Neural progenitor cell (in vitro differentiated cells): ENCODE data around the gene ATG13. TPM values are rescaled to one million over a fixed set of nuclear protein-coding genes. Genes with fewer than 3 reads are reported as not detected.

Experiments
- DNase-seq: peaks from one replicate; pipeline ENCODE4 v3.0.0-alpha.2; 2016; ENCODE audit warnings: low spot score
- H2AFZ ChIP-seq: fragments of 200-600 bp; sonication (generic); replicated peaks from 2 replicates; pipeline ENCODE4 v1.6.1; 2016; ENCODE audit warnings: antibody characterized with exemption
- H3F3A ChIP-seq: fragments of 200-600 bp; sonication (generic); 2 replicates; pipeline ENCODE4 v1.6.1; 2016; ENCODE audit warnings: antibody characterized with exemption, low read depth
- H3K27ac ChIP-seq: fragments of 200-600 bp; sonication (generic); 2 replicates; pipeline ENCODE4 v1.5.1; 2016; ENCODE audit warnings: mild to moderate bottlenecking
- H3K27me3 ChIP-seq: fragments of 200-600 bp; sonication (generic); 2 replicates; pipeline ENCODE4 v1.6.1; 2016; ENCODE audit warnings: mild to moderate bottlenecking, moderate library complexity
- H3K36me3 ChIP-seq: fragments of 200-600 bp; sonication (generic); 2 replicates; pipeline ENCODE4 v1.5.1; 2016
- H3K4me1 ChIP-seq: fragments of 200-600 bp; sonication (generic); 2 replicates; pipeline ENCODE4 v1.6.1; 2016; ENCODE audit warnings: mixed run types
- H3K4me2 ChIP-seq: fragments of 200-600 bp; sonication (generic); 2 replicates; pipeline ENCODE4 v1.6.1; 2016
- H3K4me3 ChIP-seq: fragments of 200-600 bp; sonication (generic); 2 replicates; pipeline ENCODE4 v1.5.1; 2016
- H3K79me2 ChIP-seq: fragments of 200-600 bp; sonication (generic); 2 replicates; pipeline ENCODE4 v1.6.1; 2016; ENCODE audit warnings: low read depth
- H3K9ac ChIP-seq: fragments of 200-600 bp; sonication (generic); 2 replicates; pipeline ENCODE4 v1.6.1; 2016
- H3K9me3 ChIP-seq: fragments of 200-600 bp; sonication (generic); 2 replicates; pipeline ENCODE4 v1.5.1; 2016; ENCODE audit warnings: low read depth
- H4K20me1 ChIP-seq: fragments of 200-600 bp; sonication (generic); 2 replicates; pipeline ENCODE4 v1.6.1; 2016; ENCODE audit warnings: low read depth
- H3K27ac Mint-ChIP-seq: 3 replicates; pipeline ENCODE4 v1.8.0; 2021; ENCODE audit warnings: mixed read lengths
- H3K27me3 Mint-ChIP-seq: 2 replicates; pipeline ENCODE4 v1.8.0; 2022; ENCODE audit warnings: low read depth, mild to moderate bottlenecking, inconsistent platforms, moderate library complexity, mixed read lengths; ENCODE audit not compliant: insufficient read depth
- H3K36me3 Mint-ChIP-seq: 3 replicates; pipeline ENCODE4 v1.8.0; 2021; ENCODE audit warnings: mixed read lengths
- H3K4me1 Mint-ChIP-seq: 3 replicates; pipeline ENCODE4 v1.8.0; 2021; ENCODE audit warnings: mixed read lengths
- H3K4me3 Mint-ChIP-seq: 3 replicates; pipeline ENCODE4 v1.8.0; 2021; ENCODE audit warnings: mild to moderate bottlenecking, moderate library complexity, mixed read lengths
- H3K9me3 Mint-ChIP-seq: 3 replicates; pipeline ENCODE4 v1.8.0; 2020; ENCODE audit warnings: mixed read lengths
- EZH2 ChIP-seq: fragments of 200-600 bp; sonication (generic); IDR thresholded peaks from 2 replicates; pipeline ENCODE4 v1.6.1; 2017; ENCODE audit warnings: antibody characterized with exemption, mild to moderate bottlenecking, moderate library complexity
- EZH2phosphoT487 ChIP-seq: fragments of 200-600 bp; sonication (generic); IDR thresholded peaks from 2 replicates; pipeline ENCODE4 v1.6.1; 2017; ENCODE audit warnings: antibody characterized with exemption
- total RNA-seq: library from RNA; depleted of rRNA; stranded (reverse); fragments of >200 nt; gene quantifications from 2 replicates; pipeline ENCODE4 v1.2.3, GENCODE V29; 2015; ENCODE audit warnings: low replicate concordance
- TF ChIP-seq, protein P1 (sequence below): fragments of 200-600 bp; sonication (generic); IDR thresholded peaks from 2 replicates; pipeline ENCODE4 v1.5.1; 2017; ENCODE audit warnings: antibody characterized with exemption, mild to moderate bottlenecking

The ATG13 gene
- total RNA-seq, 1 donor from 2014 or later, result 75.4 TPM

DNA sequence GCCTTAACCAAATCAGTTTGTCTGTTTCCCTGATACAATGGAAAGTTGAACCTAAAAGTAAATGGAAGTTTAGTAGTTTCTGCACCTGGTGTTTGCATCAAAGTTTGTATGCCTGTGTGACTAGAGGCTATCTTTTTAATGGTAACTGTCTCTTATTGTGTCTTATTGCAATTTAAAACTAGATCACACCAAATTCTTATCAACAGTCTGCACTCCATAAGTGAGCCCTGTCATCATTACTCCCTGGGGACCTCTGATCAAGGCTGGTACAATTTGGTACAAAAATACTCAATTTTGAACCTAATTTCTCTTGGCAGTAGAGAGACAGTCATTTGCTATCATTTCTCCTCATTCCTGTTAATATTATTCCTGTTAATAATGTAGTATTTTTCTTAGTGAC lies 45.0 kb downstream of the ATG13 start:
- DNase-seq, result no peak
- Mint-ChIP-seq H3K4me3 (no peak overlapping the region), H3K36me3 (peaks cover 28% of the 10 kb centered on the region), H3K4me1 (peaks cover 3% of the 10 kb centered on the region), H3K27ac (no peak overlapping the region), H3K27me3 (no peaks in the 10 kb centered on the region), H3K9me3 (no peaks in the 10 kb centered on the region)
- Histone ChIP-seq H3K36me3 (no peaks in the 10 kb centered on the region), H4K20me1 (no peaks in the 10 kb centered on the region), H3K4me3 (no peak overlapping the region), H2AFZ (no peak overlapping the region), H3K4me1 (no peaks in the 10 kb centered on the region), H3K27me3 (no peaks in the 10 kb centered on the region), H3K79me2 (no peaks in the 10 kb centered on the region), H3K27ac (no peak overlapping the region), H3K4me2 (no peak overlapping the region), H3K9ac (no peak overlapping the region), H3F3A (no peaks in the 10 kb centered on the region), H3K9me3 (no peaks in the 10 kb centered on the region)
- no peak for TF ChIP-seq EZH2
- TF ChIP-seq, protein P1, sequence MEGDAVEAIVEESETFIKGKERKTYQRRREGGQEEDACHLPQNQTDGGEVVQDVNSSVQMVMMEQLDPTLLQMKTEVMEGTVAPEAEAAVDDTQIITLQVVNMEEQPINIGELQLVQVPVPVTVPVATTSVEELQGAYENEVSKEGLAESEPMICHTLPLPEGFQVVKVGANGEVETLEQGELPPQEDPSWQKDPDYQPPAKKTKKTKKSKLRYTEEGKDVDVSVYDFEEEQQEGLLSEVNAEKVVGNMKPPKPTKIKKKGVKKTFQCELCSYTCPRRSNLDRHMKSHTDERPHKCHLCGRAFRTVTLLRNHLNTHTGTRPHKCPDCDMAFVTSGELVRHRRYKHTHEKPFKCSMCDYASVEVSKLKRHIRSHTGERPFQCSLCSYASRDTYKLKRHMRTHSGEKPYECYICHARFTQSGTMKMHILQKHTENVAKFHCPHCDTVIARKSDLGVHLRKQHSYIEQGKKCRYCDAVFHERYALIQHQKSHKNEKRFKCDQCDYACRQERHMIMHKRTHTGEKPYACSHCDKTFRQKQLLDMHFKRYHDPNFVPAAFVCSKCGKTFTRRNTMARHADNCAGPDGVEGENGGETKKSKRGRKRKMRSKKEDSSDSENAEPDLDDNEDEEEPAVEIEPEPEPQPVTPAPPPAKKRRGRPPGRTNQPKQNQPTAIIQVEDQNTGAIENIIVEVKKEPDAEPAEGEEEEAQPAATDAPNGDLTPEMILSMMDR, result no peak
- TF ChIP-seq EZH2phosphoT487, result no peak

DNA sequence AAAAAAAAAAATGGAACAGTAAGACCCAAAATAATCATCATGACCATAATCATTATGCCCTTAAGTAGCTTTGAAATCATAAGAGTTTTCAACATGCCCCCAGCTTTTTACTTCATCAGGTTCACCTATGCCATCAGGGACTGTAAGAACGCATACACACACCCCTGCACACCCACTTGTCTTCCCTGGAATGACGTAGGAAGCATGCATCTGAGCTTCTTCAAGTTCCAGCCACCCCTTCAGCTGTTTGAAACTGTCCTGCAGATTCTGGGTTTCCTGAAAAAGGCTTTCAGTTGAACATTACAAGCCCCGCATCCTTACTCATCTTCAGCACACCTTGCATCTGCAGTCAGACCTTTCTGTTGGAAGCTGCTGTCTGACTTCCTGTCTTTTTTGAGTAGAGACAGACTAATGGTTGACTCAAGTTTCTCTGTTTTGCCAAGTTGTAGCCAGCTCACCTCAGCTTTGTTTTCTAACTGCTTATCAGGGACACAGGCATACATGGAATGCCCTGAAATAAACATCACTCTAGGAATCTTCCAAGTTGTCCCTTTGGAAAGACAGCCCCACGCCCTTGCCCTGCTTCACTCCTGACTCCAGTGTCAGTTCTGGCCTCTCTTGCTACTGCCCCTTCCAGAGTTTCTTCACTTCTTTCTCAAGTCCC lies 46.1 kb downstream of the ATG13 start:
- Mint-ChIP-seq H3K9me3 (no peaks in the 10 kb centered on the region), H3K4me3 (no peak overlapping the region), H3K27me3 (no peaks in the 10 kb centered on the region), H3K27ac (peak overlapping the region; percentile 85), H3K4me1 (peaks cover 3% of the 10 kb centered on the region), H3K36me3 (peaks cover 25% of the 10 kb centered on the region)
- no peaks in the 10 kb centered on the region for H4K20me1 ChIP-seq
- no peaks in the 10 kb centered on the region for H3K27me3 ChIP-seq
- H3K4me3 ChIP-seq, result no peak overlapping the region
- DNase-seq, result no peak
- H3K4me2 ChIP-seq, result no peak overlapping the region
- no peak for TF ChIP-seq EZH2phosphoT487
- TF ChIP-seq, protein P1, result no peak
- no peak for TF ChIP-seq EZH2
- no peaks in the 10 kb centered on the region for H3F3A ChIP-seq
- no peaks in the 10 kb centered on the region for H3K36me3 ChIP-seq
- H3K4me1 ChIP-seq, result no peaks in the 10 kb centered on the region
- no peak overlapping the region for H2AFZ ChIP-seq
- no peak overlapping the region for H3K27ac ChIP-seq
- no peak overlapping the region for H3K9ac ChIP-seq
- H3K9me3 ChIP-seq, result no peaks in the 10 kb centered on the region
- H3K79me2 ChIP-seq, result no peaks in the 10 kb centered on the region

DNA sequence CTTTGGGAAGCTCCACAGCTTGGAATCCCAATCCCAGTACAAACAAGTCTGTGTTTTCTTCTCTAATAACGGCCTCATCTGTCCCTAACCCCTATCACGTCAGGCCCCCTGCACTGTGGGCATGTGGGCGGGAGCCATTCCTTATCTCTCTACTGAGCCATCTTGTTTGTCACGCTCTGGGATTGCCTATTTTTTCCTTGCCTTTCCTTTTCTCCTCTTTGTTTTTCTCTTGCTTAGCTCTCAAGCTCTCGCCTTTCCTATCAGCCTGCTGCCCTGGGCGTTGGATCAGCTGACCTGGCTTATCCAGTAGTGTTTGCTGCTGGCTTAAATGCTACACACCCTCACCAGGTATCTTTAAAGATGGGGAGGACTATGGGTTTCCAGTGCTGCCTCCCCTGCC lies 47.3 kb downstream of the ATG13 start:
- H3K4me1 Mint-ChIP-seq, result peaks cover 3% of the 10 kb centered on the region
- Histone ChIP-seq H3K4me1 (no peaks in the 10 kb centered on the region), H3K4me2 (no peak overlapping the region), H3K27me3 (no peaks in the 10 kb centered on the region), H4K20me1 (no peaks in the 10 kb centered on the region), H3K9me3 (no peaks in the 10 kb centered on the region), H3K9ac (no peak overlapping the region), H3K36me3 (no peaks in the 10 kb centered on the region), H3K4me3 (no peak overlapping the region), H3K27ac (no peak overlapping the region), H3F3A (no peaks in the 10 kb centered on the region), H3K79me2 (no peaks in the 10 kb centered on the region), H2AFZ (no peak overlapping the region)
- TF ChIP-seq EZH2, result no peak
- TF ChIP-seq, protein P1, result no peak
- TF ChIP-seq EZH2phosphoT487, result no peak
- H3K4me3 Mint-ChIP-seq, result no peak overlapping the region
- no peaks in the 10 kb centered on the region for H3K9me3 Mint-ChIP-seq
- peaks cover 25% of the 10 kb centered on the region for H3K36me3 Mint-ChIP-seq
- H3K27me3 Mint-ChIP-seq, result no peaks in the 10 kb centered on the region
- no peak overlapping the region for H3K27ac Mint-ChIP-seq
- no peak for DNase-seq
